AG20443 (cell line): ENCODE measurements around the gene TGIF1.
"Not testable (repeated sequence)": the region's sequence is repeated elsewhere in the genome, so short reads cannot be mapped to it uniquely, and the experiment has no call there.

Experiments used
- DNase-seq: peaks from one replicate; pipeline ENCODE4 v3.0.0; 2012; ENCODE audit warnings: low spot score, mixed read lengths

TGIF1 gene

GRCh38 chr18:3450012-3450798, at the start of gene TGIF1:
Gene TGIF1 (plus strand): TSS chr18:3450172. CDS start chr18:3450490, 318 bp downstream.
- peak; percentile 60 for DNase-seq

- no peak for DNase-seq
Measured at GRCh38 chr18:3400567-3401296, 49.2 kb upstream of the TGIF1 start.

DNA sequence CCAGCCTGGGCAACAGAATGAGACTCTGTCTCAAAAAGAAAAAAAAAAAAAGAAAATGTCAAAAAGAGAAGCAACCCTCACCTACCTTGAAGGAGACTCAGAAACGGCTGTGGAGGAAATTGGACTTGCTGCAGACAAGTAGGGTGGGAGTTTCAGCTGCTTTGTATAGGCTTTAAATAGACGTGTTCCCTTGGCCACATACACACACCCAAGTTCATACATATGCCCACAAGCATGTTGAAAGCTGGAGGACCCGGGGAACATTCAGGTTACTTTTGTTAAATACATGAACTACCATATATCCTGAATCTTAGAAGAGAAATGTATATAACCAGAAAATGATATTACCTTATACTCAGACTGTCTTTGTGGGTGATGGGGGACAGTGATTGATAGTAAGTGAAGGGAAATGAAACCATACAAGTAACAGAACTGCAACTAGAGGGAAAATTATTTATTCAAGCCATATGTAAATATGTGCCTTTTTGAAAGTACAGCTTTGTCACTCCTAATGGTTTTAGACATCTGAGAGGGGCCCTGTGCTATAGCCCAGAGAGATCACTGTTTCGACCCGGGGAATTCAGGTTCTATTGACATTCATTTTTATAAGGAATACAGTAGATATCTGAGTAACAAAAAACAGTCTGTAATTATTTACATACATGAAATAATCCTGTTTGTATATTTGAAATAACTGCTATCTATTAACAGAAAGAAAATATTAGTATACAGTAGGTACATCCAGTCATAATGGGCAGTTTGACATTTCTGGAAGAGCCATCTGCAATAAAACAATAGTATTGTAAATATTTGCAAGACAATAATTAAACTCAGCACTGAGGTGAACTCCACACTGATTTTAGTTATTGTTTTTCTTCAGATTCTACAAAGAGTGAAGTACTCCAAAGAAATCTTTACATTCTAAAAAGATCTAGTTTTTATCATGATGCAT, 48.0 kb upstream of the TGIF1 start:
- no peak for DNase-seq

DNA sequence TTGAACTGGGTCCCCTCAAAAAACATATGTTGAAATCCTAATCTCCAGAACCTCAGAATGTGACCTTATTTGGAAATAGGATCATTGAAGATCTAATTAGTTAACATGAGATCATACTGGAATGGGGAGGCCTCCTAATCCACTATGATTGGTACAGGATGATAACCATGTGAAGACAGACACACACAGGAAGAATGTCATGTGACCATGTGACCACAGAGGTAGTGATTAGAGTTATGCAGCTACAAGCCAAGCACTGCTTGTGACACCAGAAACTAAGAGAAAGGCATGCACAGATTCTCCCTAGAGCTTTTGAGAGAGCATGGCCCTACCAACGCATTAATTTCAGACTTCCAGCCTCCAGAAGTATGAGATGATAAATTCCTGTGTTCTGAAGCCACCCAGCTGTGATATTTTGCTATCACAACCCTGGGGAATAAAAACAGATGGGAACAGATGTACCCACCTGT, 47.0 kb upstream of the TGIF1 start:
- peak; percentile 16 for DNase-seq

GRCh38 chr18:3405713-3406112, 44.3 kb upstream of the TGIF1 start:
- no peak for DNase-seq

- DNase-seq, result no peak
Measured at GRCh38 chr18:3408107-3408506, 41.9 kb upstream of the TGIF1 start.

DNA sequence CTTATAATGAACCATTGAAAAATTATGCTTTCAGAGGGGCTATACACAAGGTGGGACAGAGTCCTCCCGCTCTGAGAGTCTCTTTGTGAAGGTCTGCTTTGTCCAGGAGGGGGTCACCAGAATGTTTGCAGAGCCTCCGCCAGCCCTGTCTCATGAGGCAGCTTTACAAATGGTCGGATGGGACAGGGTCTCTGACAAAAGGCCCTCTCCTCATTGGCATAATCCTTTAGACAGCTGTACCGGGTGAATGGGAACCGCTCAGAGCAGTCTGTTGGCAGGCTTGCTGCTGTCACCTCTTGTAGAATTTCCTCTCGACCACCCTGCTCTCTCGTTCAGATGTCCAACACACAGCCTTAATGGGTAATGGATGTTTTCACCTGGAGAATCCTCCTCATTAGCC, 40.2 kb upstream of the TGIF1 start:
- no peak for DNase-seq

DNA sequence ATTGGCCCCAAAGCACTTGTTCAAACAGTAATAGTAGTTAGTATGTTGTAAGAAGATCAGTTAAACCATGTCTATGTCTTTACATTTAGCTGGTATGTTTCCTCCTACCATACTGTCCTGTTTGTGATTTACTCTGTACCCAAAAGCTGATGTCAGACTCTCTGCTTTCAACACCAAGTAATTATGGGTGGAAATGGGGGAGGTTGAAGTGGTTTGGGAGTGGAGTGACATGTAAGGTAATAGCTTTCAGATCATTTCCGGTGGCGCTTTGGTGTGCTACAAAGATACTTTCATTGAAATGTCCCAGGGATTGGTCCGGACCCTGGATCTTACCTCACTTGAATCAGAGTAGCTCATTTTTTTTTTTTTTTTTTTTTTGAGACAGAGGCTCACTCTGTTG, 39.7 kb upstream of the TGIF1 start:
- DNase-seq, result no peak

DNA sequence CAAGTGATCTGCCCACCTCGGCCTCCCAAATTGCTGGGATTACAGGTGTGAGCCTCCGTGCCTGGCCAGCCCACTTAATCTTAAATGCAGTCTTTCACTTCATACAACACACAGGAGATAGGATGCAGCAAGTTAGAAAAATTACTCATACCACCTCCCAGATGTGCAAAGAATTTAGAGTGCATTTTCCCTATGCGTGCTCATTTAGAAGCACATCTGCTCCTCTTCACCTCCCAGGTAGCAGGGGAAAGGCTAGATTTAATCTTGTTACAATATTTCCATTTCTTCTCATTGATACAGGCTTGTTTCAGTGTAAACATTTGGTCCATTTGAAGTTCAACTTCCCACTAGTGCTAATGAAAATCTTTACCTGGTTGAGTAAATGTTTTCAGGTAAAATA, 39.1 kb upstream of the TGIF1 start:
- DNase-seq, result not testable (repeated sequence)

- no peak for DNase-seq
Measured at GRCh38 chr18:3411327-3411726, 38.6 kb upstream of the TGIF1 start.

- peak; percentile 90 for DNase-seq
Measured at GRCh38 chr18:3411854-3412268, 38.1 kb upstream of the TGIF1 start.

DNA sequence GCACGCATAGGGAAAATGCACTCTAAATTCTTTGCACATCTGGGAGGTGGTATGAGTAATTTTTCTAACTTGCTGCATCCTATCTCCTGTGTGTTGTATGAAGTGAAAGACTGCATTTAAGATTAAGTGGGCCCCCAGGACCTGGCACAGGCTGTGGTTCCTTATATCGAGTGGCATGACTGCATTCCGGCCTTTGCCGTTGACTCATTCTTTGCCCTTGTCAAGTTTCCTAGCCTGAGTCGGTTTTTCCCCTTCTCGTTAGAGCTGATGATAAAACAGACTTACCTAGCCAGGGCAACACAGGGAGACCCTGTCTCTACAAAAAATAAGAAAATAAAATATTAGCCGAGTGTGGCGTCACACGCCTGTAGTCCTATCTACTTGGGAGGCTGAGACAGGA, 37.4 kb upstream of the TGIF1 start:
- not testable (repeated sequence) for DNase-seq

- DNase-seq, result no peak
Measured at GRCh38 chr18:3415110-3415509, 34.9 kb upstream of the TGIF1 start.

GRCh38 chr18:3418083-3418482, 31.9 kb upstream of the TGIF1 start:
- DNase-seq, result no peak

DNA sequence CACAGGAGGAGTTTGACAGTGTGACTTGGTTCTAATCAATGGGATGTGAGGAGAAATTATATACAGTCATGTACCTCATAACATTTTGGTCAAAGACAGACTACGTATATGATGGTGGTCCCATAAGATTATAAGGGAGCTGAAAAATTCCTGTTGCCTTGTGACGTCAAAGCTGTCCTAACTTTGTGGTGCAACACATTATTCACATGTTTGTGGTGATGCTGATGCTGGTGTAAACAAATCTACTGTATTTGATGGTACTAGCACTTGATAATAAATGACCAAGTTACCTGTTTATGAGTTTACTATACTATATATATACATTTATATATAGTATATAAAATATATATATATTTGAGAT, 29.1 kb upstream of the TGIF1 start:
- no peak for DNase-seq

- no peak for DNase-seq
Measured at GRCh38 chr18:3422905-3423304, 27.1 kb upstream of the TGIF1 start.

GRCh38 chr18:3424280-3424890, 25.6 kb upstream of the TGIF1 start:
- no peak for DNase-seq

GRCh38 chr18:3425030-3425429, 24.9 kb upstream of the TGIF1 start:
- no peak for DNase-seq

DNA sequence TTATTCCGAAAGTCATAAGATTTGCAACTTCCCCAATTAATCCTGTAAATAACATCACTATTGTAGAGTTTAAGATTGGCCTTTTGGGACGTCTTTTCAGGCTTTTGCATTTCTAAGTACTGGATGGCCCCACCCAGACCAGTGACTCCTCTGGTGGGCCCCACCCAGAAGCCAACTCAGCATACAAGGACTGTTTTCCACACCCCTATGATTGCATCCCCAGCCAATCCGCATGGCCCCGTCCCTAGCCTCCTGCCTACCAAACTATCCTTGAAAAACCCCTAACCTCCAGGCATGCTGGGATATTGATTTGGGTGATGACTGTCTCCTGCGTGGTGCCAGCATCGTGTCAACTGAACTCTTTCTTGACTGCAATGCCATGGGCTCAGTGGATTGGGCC, 24.5 kb upstream of the TGIF1 start:
- peak; percentile 29 for DNase-seq

GRCh38 chr18:3426074-3426473, 23.9 kb upstream of the TGIF1 start:
- no peak for DNase-seq

DNA sequence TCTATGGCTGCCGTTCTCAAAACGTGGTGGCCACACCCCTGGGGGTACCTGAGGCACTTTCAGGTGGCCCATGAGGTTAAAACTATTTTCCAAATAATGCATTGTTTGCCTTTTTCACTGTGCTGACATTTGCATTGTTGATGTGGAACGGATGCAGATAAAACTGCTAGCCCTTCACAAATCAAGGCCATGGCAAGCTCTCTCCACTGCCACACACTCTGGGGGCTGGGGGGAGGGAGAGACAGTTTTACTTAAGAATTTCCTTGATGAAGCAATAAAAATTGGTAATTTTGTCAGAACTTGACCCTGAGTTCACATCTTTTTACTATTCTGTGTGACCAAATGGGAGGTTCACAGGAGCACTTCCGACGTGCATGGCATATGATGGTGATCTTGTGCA, 22.0 kb upstream of the TGIF1 start:
- DNase-seq, result no peak

DNA sequence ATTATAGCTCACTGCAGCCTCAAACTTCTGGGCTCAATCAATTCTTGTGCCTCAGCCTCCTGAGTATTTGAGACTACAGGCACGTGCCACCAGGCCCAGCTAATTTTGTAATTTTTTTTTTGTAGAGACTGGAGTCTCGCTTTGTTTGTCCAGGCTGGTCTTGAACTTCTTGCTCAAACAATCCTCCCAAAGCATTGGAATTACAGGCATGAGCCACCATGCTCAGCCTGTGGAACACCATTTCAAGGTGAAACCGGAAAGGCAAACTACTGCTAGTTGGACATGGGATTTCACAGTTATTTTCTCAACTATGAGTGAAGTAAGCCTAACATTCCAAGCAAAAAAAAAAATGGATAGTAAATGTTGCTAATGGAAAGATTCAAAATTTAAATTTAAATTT, 20.9 kb upstream of the TGIF1 start:
- DNase-seq, result no peak
